Osteoblast (primary cell): ENCODE measurements around the gene MEI4. TPM values are rescaled to one million over a fixed set of nuclear protein-coding genes. Genes with fewer than 3 reads are reported as not detected.

ENCODE experiments used
- DNase-seq: peaks from one replicate; pipeline ENCODE4 v3.0.0; 2011; ENCODE audit warnings: low spot score, mixed read lengths; ENCODE audit not compliant: insufficient read length; ENCODE audit errors: missing footprints
- H2AFZ ChIP-seq: 2 replicates; pipeline ENCODE4 v1.6.0; 2011; ENCODE audit warnings: mild to moderate bottlenecking, low read length
- H3K27ac ChIP-seq: 2 replicates; pipeline ENCODE4 v1.5.1; 2011; ENCODE audit warnings: mild to moderate bottlenecking, low read depth, low read length, moderate library complexity
- H3K27me3 ChIP-seq: 2 replicates; pipeline ENCODE4 v1.6.0; 2012; ENCODE audit warnings: mild to moderate bottlenecking, control low read depth, inconsistent platforms, low read length, moderate library complexity; ENCODE audit not compliant: insufficient read depth
- H3K36me3 ChIP-seq: 2 replicates; pipeline ENCODE4 v1.5.1; 2011; ENCODE audit warnings: mild to moderate bottlenecking, low read length, control low read depth, moderate library complexity; ENCODE audit not compliant: insufficient read depth
- H3K4me1 ChIP-seq: 2 replicates; pipeline ENCODE4 v1.5.1; 2011; ENCODE audit warnings: mild to moderate bottlenecking, low read length, control low read depth, moderate library complexity; ENCODE audit not compliant: insufficient read depth
- H3K4me2 ChIP-seq: 2 replicates; pipeline ENCODE4 v1.6.0; 2011; ENCODE audit warnings: mild to moderate bottlenecking, low read length; ENCODE audit not compliant: insufficient read depth
- H3K4me3 ChIP-seq: fragments of 200-600 bp; sonication (generic); 3 replicates; pipeline ENCODE4 v1.5.1; 2012; ENCODE audit warnings: mild to moderate bottlenecking, low read length, inconsistent platforms; ENCODE audit not compliant: insufficient read depth
- H3K79me2 ChIP-seq: 2 replicates; pipeline ENCODE4 v1.6.0; 2012; ENCODE audit warnings: mild to moderate bottlenecking, low read length, control low read depth, inconsistent platforms; ENCODE audit not compliant: insufficient read depth
- H3K9me3 ChIP-seq: 2 replicates; pipeline ENCODE4 v1.5.1; 2011; ENCODE audit warnings: low read depth, low read length, control low read depth
- H4K20me1 ChIP-seq: 2 replicates; pipeline ENCODE4 v1.6.0; 2012; ENCODE audit warnings: mild to moderate bottlenecking, low read length, control low read depth; ENCODE audit not compliant: insufficient read depth
- total RNA-seq: library from RNA; depleted of rRNA; stranded (reverse); fragments of >200 nt; gene quantifications from 2 replicates; pipeline ENCODE4 v1.2.3, GENCODE V29; 2012
- TF ChIP-seq, protein P1 (sequence below): IDR thresholded peaks from 2 replicates; pipeline ENCODE4 v1.5.1; 2011; ENCODE audit warnings: mild to moderate bottlenecking, low read depth, low read length, moderate library complexity; ENCODE audit errors: extremely low read depth

The MEI4 gene
- total RNA-seq, 1 donor = not detected

DNA sequence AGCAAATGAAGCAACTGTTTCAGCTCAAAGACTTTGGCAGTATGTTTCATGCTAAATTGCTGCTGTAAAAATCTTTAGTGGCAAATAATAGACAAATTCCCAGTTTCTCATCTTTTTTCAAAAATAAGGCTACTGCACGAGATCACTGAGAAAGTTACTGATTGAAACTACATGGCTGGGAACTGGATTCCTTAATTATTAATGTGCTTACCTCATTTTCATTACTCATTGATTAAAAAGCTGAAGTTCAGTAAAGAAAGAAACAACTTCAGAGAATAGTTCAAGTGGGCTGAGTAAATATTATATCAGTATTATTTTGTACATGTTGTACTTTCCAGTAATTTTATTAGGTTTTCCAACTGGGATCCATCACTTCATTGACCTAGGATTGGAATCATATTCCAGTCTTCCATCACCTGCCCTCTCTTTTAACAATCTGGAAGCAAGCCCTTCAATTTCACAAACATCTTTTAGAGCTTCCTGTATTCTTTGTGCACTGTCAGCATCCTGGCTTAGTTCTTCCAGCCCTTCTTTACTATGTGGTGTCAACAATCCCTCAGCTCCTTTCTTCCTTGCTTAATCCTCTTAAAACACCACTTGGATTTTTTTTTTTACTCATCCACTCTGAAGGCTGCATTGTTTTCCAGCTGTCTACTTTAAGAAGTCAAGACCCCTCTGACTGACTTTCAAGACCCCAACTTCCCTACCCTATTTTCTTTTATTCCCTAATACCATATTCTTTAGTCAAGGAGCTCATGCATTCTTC, 4.3 kb downstream of the MEI4 start:
- Histone ChIP-seq H3K4me1 (no peaks in the 10 kb centered on the region), H4K20me1 (no peaks in the 10 kb centered on the region), H3K4me3 (no peak overlapping the region), H3K36me3 (no peaks in the 10 kb centered on the region), H3K27ac (no peak overlapping the region), H3K79me2 (no peaks in the 10 kb centered on the region), H3K9me3 (no peaks in the 10 kb centered on the region), H3K4me2 (no peak overlapping the region), H3K27me3 (no peaks in the 10 kb centered on the region), H2AFZ (no peak overlapping the region)
- DNase-seq = no peak
- TF ChIP-seq, protein P1, sequence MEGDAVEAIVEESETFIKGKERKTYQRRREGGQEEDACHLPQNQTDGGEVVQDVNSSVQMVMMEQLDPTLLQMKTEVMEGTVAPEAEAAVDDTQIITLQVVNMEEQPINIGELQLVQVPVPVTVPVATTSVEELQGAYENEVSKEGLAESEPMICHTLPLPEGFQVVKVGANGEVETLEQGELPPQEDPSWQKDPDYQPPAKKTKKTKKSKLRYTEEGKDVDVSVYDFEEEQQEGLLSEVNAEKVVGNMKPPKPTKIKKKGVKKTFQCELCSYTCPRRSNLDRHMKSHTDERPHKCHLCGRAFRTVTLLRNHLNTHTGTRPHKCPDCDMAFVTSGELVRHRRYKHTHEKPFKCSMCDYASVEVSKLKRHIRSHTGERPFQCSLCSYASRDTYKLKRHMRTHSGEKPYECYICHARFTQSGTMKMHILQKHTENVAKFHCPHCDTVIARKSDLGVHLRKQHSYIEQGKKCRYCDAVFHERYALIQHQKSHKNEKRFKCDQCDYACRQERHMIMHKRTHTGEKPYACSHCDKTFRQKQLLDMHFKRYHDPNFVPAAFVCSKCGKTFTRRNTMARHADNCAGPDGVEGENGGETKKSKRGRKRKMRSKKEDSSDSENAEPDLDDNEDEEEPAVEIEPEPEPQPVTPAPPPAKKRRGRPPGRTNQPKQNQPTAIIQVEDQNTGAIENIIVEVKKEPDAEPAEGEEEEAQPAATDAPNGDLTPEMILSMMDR = no peak

DNA sequence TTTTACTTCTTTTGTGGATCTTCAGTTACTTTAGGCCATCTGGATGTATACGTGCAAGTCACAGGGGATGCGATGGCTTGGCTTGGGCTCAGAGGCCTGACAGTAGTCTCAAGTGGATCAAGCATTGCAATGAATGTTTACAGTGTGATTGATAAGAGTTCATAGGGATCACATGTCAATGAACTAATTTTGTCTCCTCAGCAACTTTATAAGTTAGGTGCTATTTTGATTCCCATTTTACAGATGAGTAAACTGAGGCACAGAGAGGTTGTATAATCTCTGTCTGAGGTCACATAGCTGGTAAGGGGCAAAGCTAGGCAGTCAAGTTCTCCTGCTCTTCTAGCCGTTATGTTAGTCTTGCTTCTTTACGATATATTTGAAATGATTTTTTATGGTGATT, 13.5 kb downstream of the MEI4 start:
- H3K79me2 ChIP-seq = no peaks in the 10 kb centered on the region
- H3K27me3 ChIP-seq = no peaks in the 10 kb centered on the region
- no peak for DNase-seq
- no peaks in the 10 kb centered on the region for H3K36me3 ChIP-seq
- no peak overlapping the region for H3K4me2 ChIP-seq
- no peaks in the 10 kb centered on the region for H4K20me1 ChIP-seq
- TF ChIP-seq, protein P1 = no peak
- H3K4me1 ChIP-seq = no peaks in the 10 kb centered on the region
- no peak overlapping the region for H2AFZ ChIP-seq
- H3K9me3 ChIP-seq = no peaks in the 10 kb centered on the region
- H3K4me3 ChIP-seq = no peak overlapping the region
- H3K27ac ChIP-seq = no peak overlapping the region

- H3K4me1 ChIP-seq = no peaks in the 10 kb centered on the region
- no peak overlapping the region for H3K4me3 ChIP-seq
- no peaks in the 10 kb centered on the region for H4K20me1 ChIP-seq
- no peaks in the 10 kb centered on the region for H3K79me2 ChIP-seq
- no peak for DNase-seq
- TF ChIP-seq, protein P1 = no peak
- H3K27me3 ChIP-seq = no peaks in the 10 kb centered on the region
- no peaks in the 10 kb centered on the region for H3K9me3 ChIP-seq
- H3K27ac ChIP-seq = no peak overlapping the region
- no peak overlapping the region for H3K4me2 ChIP-seq
- H2AFZ ChIP-seq = no peak overlapping the region
- no peaks in the 10 kb centered on the region for H3K36me3 ChIP-seq
Measured at GRCh38 chr6:77666846-77667245, 14.0 kb downstream of the MEI4 start.

DNA sequence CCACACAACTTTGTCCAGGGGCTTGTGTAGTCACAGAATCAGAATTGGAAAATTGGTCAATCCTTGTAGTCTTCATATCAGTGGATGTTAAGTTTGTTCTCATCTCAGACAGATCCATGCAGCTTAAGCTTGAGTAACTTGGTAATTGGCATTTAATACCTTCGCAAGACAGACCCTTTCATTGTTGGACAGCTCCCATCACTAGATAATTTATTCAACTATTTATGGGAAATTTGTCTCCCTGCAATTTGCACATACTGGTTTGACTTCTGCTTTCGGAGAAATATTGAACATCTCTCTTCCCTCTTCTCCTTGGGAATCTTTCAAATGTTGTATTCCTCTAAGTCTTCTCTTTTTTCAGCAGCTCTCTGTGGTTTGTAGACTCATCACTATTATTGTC, 17.1 kb downstream of the MEI4 start:
- no peak overlapping the region for H3K4me3 ChIP-seq

More for the DNA sequence above, 17.1 kb downstream of the MEI4 start:
- H3K27ac ChIP-seq = no peak overlapping the region
- no peaks in the 10 kb centered on the region for H3K27me3 ChIP-seq
- no peaks in the 10 kb centered on the region for H3K36me3 ChIP-seq
- H3K79me2 ChIP-seq = no peaks in the 10 kb centered on the region
- no peaks in the 10 kb centered on the region for H4K20me1 ChIP-seq
- no peak for DNase-seq
- H3K9me3 ChIP-seq = no peaks in the 10 kb centered on the region
- TF ChIP-seq, protein P1 = no peak
- no peak overlapping the region for H2AFZ ChIP-seq
- H3K4me2 ChIP-seq = no peak overlapping the region
- H3K4me1 ChIP-seq = no peaks in the 10 kb centered on the region
